Measurements from ENCODE around the gene ZCCHC7. TPM values are rescaled to one million over a fixed set of nuclear protein-coding genes. Genes with fewer than 3 reads are reported as not detected.

ZCCHC7 gene
- total and polyA plus RNA-seq, 2 of the 8 experiments (the other 6 are each of a cell fraction or from before 2014, with no cell fraction given): 12.2 to 27.5 TPM

- Histone ChIP-seq H3K27ac (ENCODE audit: low read depth, low read length) (no peak overlapping the region), H3K4me1 (replicated peaks in 1 of 4; ENCODE audit: control insufficient read depth in 3 of 4, insufficient read depth in 4 of 4, low read length in 3 of 4) (no peaks in the 10 kb centered on the region; a peak in 1 of 7 replicates), H2BK20ac (ENCODE audit: low read length) (no peak overlapping the region), H4K20me1 (replicated peaks in 1 of 2; ENCODE audit: control insufficient read depth in 1 of 2, insufficient read depth in 2 of 2, low read length in 2 of 2) (no peaks in the 10 kb centered on the region), H2BK12ac (ENCODE audit: low read depth, low read length) (no peak overlapping the region), H3K4me3 (ENCODE audit: extremely low read depth in 1 of 4, insufficient read depth in 2 of 4, low read depth in 3 of 4, low read length in 4 of 4) (no peak overlapping the region), H3K79me1 (ENCODE audit: low read depth, low read length) (no peaks in the 10 kb centered on the region; the same call in 1 of the 2 replicates), H3K23ac (ENCODE audit: insufficient read length) (no peak overlapping the region), H2AFZ (ENCODE audit: low read length) (no peak overlapping the region), H3K4me2 (ENCODE audit: insufficient read depth in 1 of 2, low read depth in 2 of 2, low read length in 2 of 2) (no peak overlapping the region), H3K18ac (ENCODE audit: extremely low read depth, low read length) (no peak overlapping the region), H3K4ac (replicated peaks; ENCODE audit: insufficient read length, low read depth, low read length) (no peak overlapping the region), H3K9ac (replicated peaks in 1 of 4; ENCODE audit: extremely low read depth in 1 of 4, low read depth in 3 of 4, low read length in 3 of 4) (no peak overlapping the region), H4K8ac (ENCODE audit: extremely low read depth, insufficient read depth, low read length) (no peak overlapping the region), H2AK5ac (ENCODE audit: low read depth, low read length) (no peak overlapping the region), H4K5ac (ENCODE audit: insufficient read length, low read depth, low read length) (no peak overlapping the region), H3K14ac (ENCODE audit: insufficient read length) (no peak overlapping the region), H2BK15ac (ENCODE audit: low read length) (no peak overlapping the region), H2BK5ac (ENCODE audit: low read depth, low read length) (no peak overlapping the region), H3K56ac (replicated peaks; ENCODE audit: insufficient read length, low read depth, low read length) (no peak overlapping the region), H2BK120ac (replicated peaks; ENCODE audit: low read depth, low read length) (no peak overlapping the region), H3K79me2 (ENCODE audit: control insufficient read depth in 1 of 2, insufficient read depth in 2 of 2, low read length in 2 of 2) (peaks cover 0 to 3% of the 10 kb centered on the region in 2 experiments; a peak in 1 of 4 replicates), H3K36me3 (ENCODE audit: control insufficient read depth in 2 of 4, insufficient read depth in 4 of 4, low read length in 3 of 4) (0 out of 8 replicates have a peak, but pooled peaks cover 0 to 3% (median 0%) of the 10 kb centered on the region in 4 experiments), H3K23me2 (ENCODE audit: low read depth, low read length) (no peaks in the 10 kb centered on the region), H3K9me3 (ENCODE audit: insufficient read depth in 2 of 2, low read depth in 1 of 2, low read length in 1 of 2) (no peaks in the 10 kb centered on the region; a peak in 1 of 4 replicates), H4K91ac (replicated peaks; ENCODE audit: insufficient read length, low read length) (no peak overlapping the region), H3K27me3 (replicated peaks in 1 of 4; ENCODE audit: control insufficient read depth in 3 of 4, extremely low read depth in 1 of 4, insufficient read depth in 3 of 4, low read length in 3 of 4) (no peaks in the 10 kb centered on the region)
- DNase-seq (ENCODE audit: low read depth in 1 of 2, low spot score in 2 of 2) (no peak), FAIRE-seq (no peak)
- TF ChIP-seq POLR2A (IDR thresholded peaks at IDR 0.05; ENCODE audit: control extremely low read depth in 1 of 2, low read depth in 2 of 2, low read length in 2 of 2): no peak
- no peak for TF ChIP-seq YY1 (IDR thresholded peaks at IDR 0.05; ENCODE audit: low read depth, low read length)
- TF ChIP-seq, protein P1, sequence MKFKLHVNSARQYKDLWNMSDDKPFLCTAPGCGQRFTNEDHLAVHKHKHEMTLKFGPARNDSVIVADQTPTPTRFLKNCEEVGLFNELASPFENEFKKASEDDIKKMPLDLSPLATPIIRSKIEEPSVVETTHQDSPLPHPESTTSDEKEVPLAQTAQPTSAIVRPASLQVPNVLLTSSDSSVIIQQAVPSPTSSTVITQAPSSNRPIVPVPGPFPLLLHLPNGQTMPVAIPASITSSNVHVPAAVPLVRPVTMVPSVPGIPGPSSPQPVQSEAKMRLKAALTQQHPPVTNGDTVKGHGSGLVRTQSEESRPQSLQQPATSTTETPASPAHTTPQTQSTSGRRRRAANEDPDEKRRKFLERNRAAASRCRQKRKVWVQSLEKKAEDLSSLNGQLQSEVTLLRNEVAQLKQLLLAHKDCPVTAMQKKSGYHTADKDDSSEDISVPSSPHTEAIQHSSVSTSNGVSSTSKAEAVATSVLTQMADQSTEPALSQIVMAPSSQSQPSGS (IDR thresholded peaks at IDR 0.05; ENCODE audit: low read length): no peak
- ChIA-PET CTCF (ENCODE audit: partially characterized antibody) (interaction anchor here (0.6 kb wide), 1 partner anchor 117 kb away, joined by 3 read pairs; no protein-coding TSS in a partner anchor), POLR2A (ENCODE audit: partially characterized antibody) (no interaction called here)
Observed at GRCh38 chr9:37150415-37150814, 30.0 kb downstream of the ZCCHC7 start.
